SW 1271 (cell line): ENCODE measurements around the gene HOXD12.

ENCODE experiments used
- DNase-seq, 2 experiments: peaks; one replicate each; lab custom pipeline; 2025; lab: John Stamatoyannopoulos, UW

Gene HOXD12

GRCh38 chr2:176106581-176107539 lies 7.3 kb downstream of the HOXD12 start, which contains the start of gene HOXD11:
HOXD11 (plus strand) TSS chr2:176107280; CDS start chr2:176107356, 76 bp downstream.
- no peak for DNase-seq

- no peak for DNase-seq
Measured at GRCh38 chr2:176107731-176108181, 8.2 kb downstream of the HOXD12 start.

- no peak for DNase-seq
Measured at GRCh38 chr2:176109192-176109901, 9.8 kb downstream of the HOXD12 start.

GRCh38 chr2:176109946-176110345 lies 10.4 kb downstream of the HOXD12 start:
- DNase-seq = no peak

GRCh38 chr2:176110415-176111308 lies 11.1 kb downstream of the HOXD12 start:
- DNase-seq = no peak

GRCh38 chr2:176111309-176111663 lies 11.7 kb downstream of the HOXD12 start:
- DNase-seq = peak in 1 of 2 experiments; percentile 50

GRCh38 chr2:176111846-176112374 lies 12.3 kb downstream of the HOXD12 start:
- DNase-seq = no peak

GRCh38 chr2:176112375-176113302 lies 13.0 kb downstream of the HOXD12 start:
- DNase-seq = no peak

- DNase-seq = no peak
Measured at GRCh38 chr2:176114120-176114929, 14.7 kb downstream of the HOXD12 start.

GRCh38 chr2:176114930-176115625 lies 15.5 kb downstream of the HOXD12 start:
- no peak for DNase-seq

- no peak for DNase-seq
Measured at GRCh38 chr2:176115883-176116813, 16.6 kb downstream of the HOXD12 start, which contains the start of gene HOXD10. HOXD10 (plus strand) TSS chr2:176116778; CDS start chr2:176116834, 56 bp downstream.

GRCh38 chr2:176117162-176117822 lies 17.7 kb downstream of the HOXD12 start:
- no peak for DNase-seq

- DNase-seq = no peak
Measured at GRCh38 chr2:176117823-176118371, 18.3 kb downstream of the HOXD12 start.

- peak; percentile 35 to 38 for DNase-seq
Measured at GRCh38 chr2:176118601-176119339, 19.2 kb downstream of the HOXD12 start.

GRCh38 chr2:176120364-176121189 lies 21.0 kb downstream of the HOXD12 start:
- no peak for DNase-seq
